Activated naive CD4-positive, alpha-beta T cell treated with anti-CD3 and anti-CD28 coated beads, Interleukin-2, amount 10 ng/mL, durations not matched to agents 5 hours and 36 hours (primary cell): ENCODE measurements around the gene RFX3. TPM values are rescaled to one million over a fixed set of nuclear protein-coding genes. Genes with fewer than 3 reads are reported as not detected.

ENCODE experiments used
- total RNA-seq, 2 experiments: library from RNA; stranded (reverse); gene quantifications; one replicate each; pipeline ENCODE4 v1.2.3, GENCODE V29; 2021

RFX3 gene
- total RNA-seq: 10 to 100 TPM; 13.3 to 13.4 TPM

DNA sequence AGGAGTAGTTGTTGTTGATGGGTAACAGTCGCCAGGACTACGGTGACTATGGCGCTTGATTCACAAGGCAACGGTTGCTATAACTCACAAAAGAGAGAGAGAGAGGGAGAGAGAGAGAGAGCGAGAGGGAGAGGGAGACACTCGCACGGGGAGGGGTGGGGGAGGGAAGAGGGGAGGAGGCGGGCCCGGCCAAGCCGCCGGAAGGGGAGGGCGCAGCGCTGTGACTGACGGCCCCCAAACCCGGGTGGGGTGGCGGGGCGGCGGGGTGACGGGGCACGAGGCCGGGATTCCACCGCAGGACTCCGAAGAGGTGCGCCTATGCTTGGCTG, at the start of gene RFX3:
Gene RFX3, minus strand, starts transcription at position 166 of the 329 bp plus-strand sequence. CDS start 130,413 bp downstream, outside the sequence.

